HepG2 (cell line): ENCODE results near the gene C4orf46. TPM values are rescaled to one million over a fixed set of nuclear protein-coding genes. Genes with fewer than 3 reads are reported as not detected.

ENCODE experiments used
- ARNT ChIP-seq: fragments of 450-650 bp; IDR thresholded peaks from 2 replicates; pipeline ENCODE4 v1.6.1; 2017
- CHCHD3 ChIP-seq: sonication (generic); formaldehyde crosslinking; IDR thresholded peaks from 2 replicates; pipeline ENCODE4 v1.8.0; 2022; ENCODE audit warnings: mild to moderate bottlenecking, missing genetic modification reagents, moderate library complexity
- FOXA3 ChIP-seq: IDR thresholded peaks from 2 replicates; pipeline ENCODE4 v1.6.1; 2016; ENCODE audit warnings: missing genetic modification reagents, missing compliant biosample characterization
- FOXJ3 ChIP-seq: sonication (generic); formaldehyde crosslinking; IDR thresholded peaks from 2 replicates; pipeline ENCODE4 v1.4.0; 2020; ENCODE audit warnings: missing genetic modification reagents, mild to moderate bottlenecking, borderline replicate concordance
- KLF11 ChIP-seq: IDR thresholded peaks from 2 replicates; pipeline ENCODE4 v1.6.1; 2016; ENCODE audit warnings: missing compliant biosample characterization
- KLF12 ChIP-seq: sonication (generic); formaldehyde crosslinking; IDR thresholded peaks from 2 replicates; pipeline ENCODE4 v1.4.0; 2020; ENCODE audit warnings: missing genetic modification reagents, borderline replicate concordance
- MED8 ChIP-seq: sonication (generic); formaldehyde crosslinking; IDR thresholded peaks from 2 replicates; pipeline ENCODE4 v1.8.1; 2023; ENCODE audit warnings: mild to moderate bottlenecking, missing genetic modification reagents; ENCODE audit not compliant: insufficient replicate concordance
- SP1 ChIP-seq, 2 experiments: fragments of 450-650 bp in 1 of 2; sonication (generic) in 1 of 2; formaldehyde crosslinking in 1 of 2; IDR thresholded peaks; 2 replicates each; pipeline versions ENCODE4 v1.4.0 to v1.6.1; 2016 to 2020; ENCODE audit warnings: missing genetic modification reagents in 1 of 2
- STAG1 ChIP-seq: sonication (generic); formaldehyde crosslinking; IDR thresholded peaks from 2 replicates; pipeline ENCODE4 v1.4.0; 2020; ENCODE audit warnings: missing genetic modification reagents
- TAF15 ChIP-seq: fragments of 200-400 bp; formaldehyde crosslinking; IDR thresholded peaks from one replicate; pipeline ENCODE4 v1.6.1; 2018; ENCODE audit warnings: mild to moderate bottlenecking, low read depth, low read length; ENCODE audit not compliant: poor library complexity, severe bottlenecking
- TP53 ChIP-seq: sonication (generic); formaldehyde crosslinking; conservative IDR thresholded peaks from 2 replicates; pipeline ENCODE4 v1.4.0; 2020; ENCODE audit warnings: missing genetic modification reagents
- ZNF296 ChIP-seq: sonication (generic); formaldehyde crosslinking; conservative IDR thresholded peaks from 2 replicates; pipeline ENCODE4 v1.5.0; 2020; ENCODE audit warnings: mild to moderate bottlenecking, missing genetic modification reagents
- ZNF317 ChIP-seq: sonication (generic); formaldehyde crosslinking; IDR thresholded peaks from 2 replicates; pipeline ENCODE4 v1.5.0; 2020; ENCODE audit warnings: mild to moderate bottlenecking, missing genetic modification reagents
- ZNF329 ChIP-seq: sonication (generic); formaldehyde crosslinking; IDR thresholded peaks from 2 replicates; pipeline ENCODE4 v1.9.0; 2021; ENCODE audit warnings: low read depth, mild to moderate bottlenecking, missing genetic modification reagents
- ZNF33B ChIP-seq: sonication (generic); formaldehyde crosslinking; IDR thresholded peaks from 2 replicates; pipeline ENCODE4 v1.5.1; 2020; ENCODE audit warnings: mild to moderate bottlenecking, missing genetic modification reagents
- ZNF501 ChIP-seq: sonication (generic); formaldehyde crosslinking; IDR thresholded peaks from 2 replicates; pipeline ENCODE4 v1.5.1; 2020; ENCODE audit warnings: mild to moderate bottlenecking, moderate library complexity, missing genetic modification reagents
- ZSCAN31 ChIP-seq: sonication (generic); formaldehyde crosslinking; IDR thresholded peaks from 2 replicates; pipeline ENCODE4 v1.5.0; 2020; ENCODE audit warnings: low read depth, mild to moderate bottlenecking, missing genetic modification reagents
- polyA plus RNA-seq, 8 experiments: library from polyadenylated mRNA; depleted of rRNA in 3 of 8; stranded (reverse) in 7 of 8; unstranded in 1 of 8; fragments of >200 nt; fragmentation: Illumina TruSeq in 4 of 8; extraction: Trizol in 4 of 8; gene quantifications; 2 replicates each; pipeline versions ENCODE4 v1.2.1 to v1.2.3, GENCODE V29; 2011 to 2016; ENCODE audit warnings: low read depth in 4 of 8, missing spikeins in 1 of 8, mixed read lengths in 1 of 8; ENCODE audit not compliant: insufficient read depth in 1 of 8
- total RNA-seq, 5 experiments: library from RNA; depleted of rRNA; stranded (reverse); fragments of >200 nt; fragmentation: Illumina TruSeq; extraction: Trizol; gene quantifications; 2 replicates each; pipeline ENCODE4 v1.2.3, GENCODE V29; 2016; ENCODE audit warnings: low read depth in 1 of 5
- TF ChIP-seq, protein P1 (sequence below), 2 experiments: sonication (generic) in 1 of 2; formaldehyde crosslinking in 1 of 2; IDR thresholded peaks; 2 replicates each; pipeline versions ENCODE4 v1.4.0 to v1.6.1; 2016 to 2020; ENCODE audit warnings: borderline replicate concordance in 1 of 2, low read depth in 1 of 2, mild to moderate bottlenecking in 1 of 2, missing genetic modification reagents in 1 of 2
- TF ChIP-seq, protein P2 (sequence below): sonication (generic); formaldehyde crosslinking; IDR thresholded peaks from 2 replicates; pipeline ENCODE4 v1.4.0; 2020; ENCODE audit warnings: low read depth, mild to moderate bottlenecking, missing genetic modification reagents
- TF ChIP-seq, protein P3 (sequence below): IDR thresholded peaks from 2 replicates; pipeline ENCODE4 v1.6.1; 2016; ENCODE audit warnings: missing compliant biosample characterization, missing genetic modification reagents, borderline replicate concordance

The C4orf46 gene
- total and polyA plus RNA-seq, 2 of the 13 experiments (the other 11 are each of a cell fraction or from before 2014, with no cell fraction given): 8.5 to 10.4 TPM

DNA sequence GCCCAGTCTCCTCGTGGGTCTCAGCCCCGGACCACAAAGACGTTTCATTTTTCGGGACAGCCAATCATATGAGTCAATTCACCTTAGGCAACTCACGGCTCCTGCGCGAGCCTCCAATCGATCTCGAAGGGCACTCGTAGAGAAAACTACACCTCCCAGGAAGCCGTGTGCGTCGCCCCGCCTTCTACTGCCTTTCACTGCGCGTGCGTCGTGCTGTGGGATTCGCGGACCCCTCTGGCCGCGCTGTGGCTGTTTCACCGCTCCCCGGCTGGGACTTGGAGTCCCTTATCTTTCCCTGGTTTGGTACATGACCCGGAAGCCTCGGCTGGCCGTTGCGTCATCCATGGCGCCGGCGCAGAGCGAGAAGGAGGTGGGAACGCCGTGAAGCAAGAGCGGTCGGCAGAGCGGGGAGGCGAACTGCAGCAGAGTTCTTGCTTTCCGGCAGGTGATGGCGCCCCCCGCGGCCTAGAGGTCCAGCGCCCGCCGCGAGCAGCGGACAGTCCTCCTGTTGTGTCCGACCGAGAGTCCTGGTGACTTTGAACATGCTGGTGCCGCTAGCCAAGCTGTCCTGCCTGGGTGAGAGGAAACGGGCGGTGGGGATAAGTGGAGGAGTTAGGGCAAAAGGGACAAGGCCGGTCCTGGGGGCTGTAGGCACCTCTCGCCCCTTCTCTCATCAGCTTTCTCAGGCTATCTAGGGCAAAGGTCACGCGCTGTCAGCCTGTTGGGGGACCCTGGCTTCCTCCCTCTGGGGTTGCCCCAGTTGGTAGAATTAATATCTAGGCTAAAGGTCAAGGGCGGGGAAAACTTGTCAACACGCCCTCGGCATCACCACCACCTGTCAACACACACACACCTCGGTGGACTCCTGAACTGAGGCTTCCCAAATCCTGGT lies 474 bp upstream of the C4orf46 start, which contains the start of gene ETFDH (continued):
- TF ChIP-seq FOXJ3 (CRISPR knock-in tag) (peak; percentile 73; the same call in 1 of the 2 replicates), SP1 (IDR thresholded peaks at IDR 0.05) (no peak), SP1 (CRISPR knock-in tag; IDR thresholded peaks at IDR 0.05) (peak; percentile 44), ZNF296 (CRISPR knock-in tag) (0 out of 2 replicates have a peak, but pooled peaks have one; percentile 63), CHCHD3 (CRISPR knock-in tag) (no peak), TAF15 (peak; percentile 77), STAG1 (CRISPR knock-in tag) (peak; percentile 57), FOXA3 (CRISPR knock-in tag) (peak; percentile 72), KLF12 (CRISPR knock-in tag) (no peak; the same call in 1 of the 2 replicates), MED8 (CRISPR knock-in tag) (peak; percentile 80), ZNF33B (CRISPR knock-in tag) (no peak; the same call in 1 of the 2 replicates), ZNF329 (no peak; the same call in 1 of the 2 replicates), ZSCAN31 (CRISPR knock-in tag) (peak; percentile 92), ZNF317 (peak; percentile 92), ZNF501 (CRISPR knock-in tag) (peak; percentile 90), KLF11 (CRISPR knock-in tag) (peak; percentile 87; the same call in 1 of the 2 replicates), TP53 (CRISPR knock-in tag) (peak; percentile 85; the same call in 1 of the 2 replicates), ARNT (no peak)
- TF ChIP-seq, protein P1, sequence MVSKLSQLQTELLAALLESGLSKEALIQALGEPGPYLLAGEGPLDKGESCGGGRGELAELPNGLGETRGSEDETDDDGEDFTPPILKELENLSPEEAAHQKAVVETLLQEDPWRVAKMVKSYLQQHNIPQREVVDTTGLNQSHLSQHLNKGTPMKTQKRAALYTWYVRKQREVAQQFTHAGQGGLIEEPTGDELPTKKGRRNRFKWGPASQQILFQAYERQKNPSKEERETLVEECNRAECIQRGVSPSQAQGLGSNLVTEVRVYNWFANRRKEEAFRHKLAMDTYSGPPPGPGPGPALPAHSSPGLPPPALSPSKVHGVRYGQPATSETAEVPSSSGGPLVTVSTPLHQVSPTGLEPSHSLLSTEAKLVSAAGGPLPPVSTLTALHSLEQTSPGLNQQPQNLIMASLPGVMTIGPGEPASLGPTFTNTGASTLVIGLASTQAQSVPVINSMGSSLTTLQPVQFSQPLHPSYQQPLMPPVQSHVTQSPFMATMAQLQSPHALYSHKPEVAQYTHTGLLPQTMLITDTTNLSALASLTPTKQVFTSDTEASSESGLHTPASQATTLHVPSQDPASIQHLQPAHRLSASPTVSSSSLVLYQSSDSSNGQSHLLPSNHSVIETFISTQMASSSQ (IDR thresholded peaks at IDR 0.05; ENCODE audit: low read depth): no peak
- TF ChIP-seq, protein P1 (CRISPR knock-in tag; IDR thresholded peaks at IDR 0.05; ENCODE audit: borderline replicate concordance): peak; percentile 81
- TF ChIP-seq, protein P2, sequence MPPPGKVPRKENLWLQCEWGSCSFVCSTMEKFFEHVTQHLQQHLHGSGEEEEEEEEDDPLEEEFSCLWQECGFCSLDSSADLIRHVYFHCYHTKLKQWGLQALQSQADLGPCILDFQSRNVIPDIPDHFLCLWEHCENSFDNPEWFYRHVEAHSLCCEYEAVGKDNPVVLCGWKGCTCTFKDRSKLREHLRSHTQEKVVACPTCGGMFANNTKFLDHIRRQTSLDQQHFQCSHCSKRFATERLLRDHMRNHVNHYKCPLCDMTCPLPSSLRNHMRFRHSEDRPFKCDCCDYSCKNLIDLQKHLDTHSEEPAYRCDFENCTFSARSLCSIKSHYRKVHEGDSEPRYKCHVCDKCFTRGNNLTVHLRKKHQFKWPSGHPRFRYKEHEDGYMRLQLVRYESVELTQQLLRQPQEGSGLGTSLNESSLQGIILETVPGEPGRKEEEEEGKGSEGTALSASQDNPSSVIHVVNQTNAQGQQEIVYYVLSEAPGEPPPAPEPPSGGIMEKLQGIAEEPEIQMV (CRISPR knock-in tag): peak; percentile 87
- TF ChIP-seq, protein P3, sequence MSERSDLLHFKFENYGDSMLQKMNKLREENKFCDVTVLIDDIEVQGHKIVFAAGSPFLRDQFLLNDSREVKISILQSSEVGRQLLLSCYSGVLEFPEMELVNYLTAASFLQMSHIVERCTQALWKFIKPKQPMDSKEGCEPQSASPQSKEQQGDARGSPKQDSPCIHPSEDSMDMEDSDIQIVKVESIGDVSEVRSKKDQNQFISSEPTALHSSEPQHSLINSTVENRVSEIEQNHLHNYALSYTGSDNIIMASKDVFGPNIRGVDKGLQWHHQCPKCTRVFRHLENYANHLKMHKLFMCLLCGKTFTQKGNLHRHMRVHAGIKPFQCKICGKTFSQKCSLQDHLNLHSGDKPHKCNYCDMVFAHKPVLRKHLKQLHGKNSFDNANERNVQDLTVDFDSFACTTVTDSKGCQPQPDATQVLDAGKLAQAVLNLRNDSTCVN (CRISPR knock-in tag): peak; percentile 84; the same call in 1 of the 2 replicates
